Rectal smooth muscle tissue (tissue), 1 donor: ENCODE data around the gene ZNF500.
"Not testable (repeated sequence)": the region's sequence is repeated elsewhere in the genome, so short reads cannot be mapped to it uniquely, and the experiment has no call there.

Experiments used
- H3K27ac ChIP-seq: one replicate; pipeline ENCODE4 v1.7.0; 2013; ENCODE audit warnings: low read depth, low read length, inconsistent platforms
- H3K27me3 ChIP-seq: one replicate; pipeline ENCODE4 v1.7.0; 2013; ENCODE audit warnings: low read length; ENCODE audit not compliant: control insufficient read depth, insufficient read depth
- H3K36me3 ChIP-seq: one replicate; pipeline ENCODE4 v1.7.0; 2013; ENCODE audit warnings: low read length; ENCODE audit not compliant: control insufficient read depth, insufficient read depth
- H3K4me1 ChIP-seq: one replicate; pipeline ENCODE4 v1.7.0; 2013; ENCODE audit warnings: low read length; ENCODE audit not compliant: control insufficient read depth, insufficient read depth
- H3K4me3 ChIP-seq: one replicate; pipeline ENCODE4 v1.7.0; 2013; ENCODE audit warnings: low read length
- H3K9ac ChIP-seq: one replicate; pipeline ENCODE4 v1.7.0; 2013; ENCODE audit warnings: low read length

The ZNF500 gene

DNA sequence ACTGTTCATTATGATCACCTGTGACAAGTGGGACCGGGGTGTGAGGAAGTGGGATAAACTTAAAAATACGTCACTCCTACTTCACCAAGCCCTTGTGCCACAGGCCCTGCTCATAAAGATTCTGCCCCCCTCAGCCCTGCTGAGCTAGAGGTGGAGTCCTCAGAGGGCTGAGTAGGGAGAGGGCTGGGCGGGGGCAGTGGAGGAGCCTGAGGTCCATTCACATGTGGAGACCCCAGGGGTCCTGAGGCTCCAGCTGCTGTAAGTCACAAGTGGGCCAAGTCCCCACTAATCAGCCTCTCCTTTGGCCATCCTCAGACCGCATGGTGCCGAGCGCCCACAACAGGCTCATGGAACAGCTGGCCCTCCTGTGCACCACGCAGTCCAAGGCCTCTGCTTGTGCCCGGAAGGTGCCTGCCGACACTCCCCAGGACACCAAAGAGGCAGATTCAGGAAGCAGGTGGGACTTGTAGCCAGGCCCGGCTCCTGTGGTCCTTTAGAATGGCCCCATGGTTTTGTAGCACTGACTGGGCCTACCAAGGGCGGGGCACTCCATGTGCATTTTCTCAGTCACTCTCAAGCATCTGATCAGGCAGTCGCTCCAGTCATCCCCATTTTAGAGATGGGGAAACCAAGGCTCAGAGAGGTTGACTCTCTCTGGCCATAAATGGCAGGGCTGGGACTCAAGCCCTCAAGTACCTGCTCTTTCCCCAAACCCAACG lies 22.2 kb downstream of the ZNF500 start:
- Histone ChIP-seq H3K27me3 (no peaks in the 10 kb centered on the region), H3K4me3 (no peak overlapping the region)

DNA sequence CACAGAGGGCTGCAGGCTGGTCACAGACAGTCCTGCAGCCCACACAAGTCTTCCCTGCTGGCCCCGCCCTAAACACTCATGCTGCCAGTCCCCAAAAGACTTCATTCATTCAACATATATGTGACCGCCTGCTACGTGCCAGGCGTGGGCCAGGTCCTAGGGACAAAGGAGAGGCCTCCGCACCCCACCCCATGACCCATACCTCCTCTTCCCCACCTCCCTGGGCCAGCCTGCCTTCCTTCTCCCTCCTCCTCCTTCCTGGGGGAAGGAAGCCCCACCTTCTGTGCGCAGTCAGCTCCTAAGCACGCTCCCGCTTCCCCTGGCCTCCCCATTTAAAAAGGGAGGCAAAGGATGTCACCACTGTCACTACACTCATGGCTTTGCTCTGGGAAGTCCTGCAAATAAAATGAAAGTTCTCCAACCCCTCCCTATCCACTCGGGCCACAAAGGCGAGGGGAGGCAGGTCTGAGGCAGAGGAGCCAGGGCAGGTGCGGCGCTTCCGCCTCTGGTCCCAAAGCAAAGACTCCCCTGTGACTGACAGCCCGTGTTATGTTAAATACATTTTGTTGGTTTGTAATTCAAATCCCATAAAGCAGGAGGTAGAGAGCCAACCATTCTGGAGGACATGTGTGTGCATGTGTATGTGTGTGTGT lies 23.6 kb downstream of the ZNF500 start:
- H3K36me3 ChIP-seq: no peaks in the 10 kb centered on the region
- H3K4me1 ChIP-seq: no peaks in the 10 kb centered on the region
- H3K27me3 ChIP-seq: no peaks in the 10 kb centered on the region
- H3K9ac ChIP-seq: no peak overlapping the region
- no peak overlapping the region for H3K4me3 ChIP-seq
- H3K27ac ChIP-seq: no peak overlapping the region

More for the DNA sequence above, 22.2 kb downstream of the ZNF500 start:
- no peaks in the 10 kb centered on the region for H3K36me3 ChIP-seq
- no peaks in the 10 kb centered on the region for H3K4me1 ChIP-seq
- no peak overlapping the region for H3K27ac ChIP-seq
- H3K9ac ChIP-seq: no peak overlapping the region

DNA sequence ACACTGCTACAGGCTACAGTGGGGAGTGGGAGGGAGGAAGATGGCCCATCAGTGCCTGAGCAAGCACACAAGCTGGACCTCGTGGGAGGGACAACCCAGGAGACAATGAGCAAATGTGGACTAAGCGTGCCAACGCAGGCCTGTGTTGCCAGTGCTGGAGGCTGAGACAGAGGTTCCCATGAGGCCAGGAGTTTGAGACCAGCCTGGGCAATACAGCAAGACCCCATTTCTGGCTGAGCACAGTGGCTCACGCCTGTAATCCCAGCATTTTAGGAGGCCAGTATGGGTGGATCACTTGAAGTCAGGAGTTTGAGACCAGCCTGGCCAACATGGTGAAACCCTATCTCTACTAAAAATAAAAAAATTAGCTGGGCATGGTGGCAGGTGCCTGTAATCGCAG lies 28.6 kb downstream of the ZNF500 start:
- H3K9ac ChIP-seq, H3K27me3 ChIP-seq, H3K36me3 ChIP-seq, H3K4me3 ChIP-seq, H3K27ac ChIP-seq, H3K4me1 ChIP-seq: not testable (repeated sequence)

DNA sequence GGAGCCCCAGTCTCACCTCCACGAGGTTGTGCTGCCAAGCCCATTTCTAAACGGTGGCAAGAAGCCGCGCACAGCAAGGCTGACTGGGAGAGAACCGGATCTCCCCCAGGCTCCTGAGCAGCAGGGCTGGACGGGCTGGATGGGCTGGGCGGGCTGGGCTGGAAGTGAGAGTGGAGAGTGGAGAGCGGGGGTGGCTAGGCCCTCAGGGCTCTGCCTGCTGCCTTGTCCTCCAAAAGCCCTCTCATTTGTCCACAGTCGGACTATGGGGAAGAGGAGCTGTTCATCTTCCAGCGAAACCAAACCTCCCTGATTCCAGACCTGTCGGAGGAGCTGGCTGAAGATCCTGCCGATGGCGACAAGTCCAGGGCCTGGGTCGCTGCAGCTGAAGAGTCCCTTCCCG lies 29.4 kb downstream of the ZNF500 start:
- Histone ChIP-seq H3K4me1 (no peaks in the 10 kb centered on the region), H3K9ac (no peak overlapping the region), H3K4me3 (no peak overlapping the region), H3K36me3 (no peaks in the 10 kb centered on the region), H3K27me3 (no peaks in the 10 kb centered on the region), H3K27ac (no peak overlapping the region)

DNA sequence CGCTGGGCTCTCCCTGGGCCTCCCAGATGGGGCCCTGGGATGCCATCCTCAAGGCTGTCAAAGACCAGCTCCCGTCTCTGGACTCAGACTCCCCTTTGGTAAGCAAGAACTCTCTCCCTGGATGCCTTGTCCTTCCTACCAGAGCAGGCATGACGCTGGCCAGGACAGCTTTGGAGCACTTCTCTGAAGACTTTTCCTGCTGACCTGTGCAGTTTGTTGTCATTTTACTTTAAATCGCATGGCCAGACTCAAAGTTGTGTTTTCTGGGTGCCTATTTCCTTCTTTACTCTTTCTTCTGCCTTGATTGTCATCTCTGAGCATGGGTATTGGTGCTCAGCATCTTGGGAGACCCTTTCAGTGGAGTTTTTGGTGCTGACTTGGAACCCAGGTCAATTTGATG lies 30.4 kb downstream of the ZNF500 start:
- no peak overlapping the region for H3K4me3 ChIP-seq
- H3K36me3 ChIP-seq: no peaks in the 10 kb centered on the region
- H3K4me1 ChIP-seq: no peaks in the 10 kb centered on the region
- H3K27ac ChIP-seq: no peak overlapping the region
- no peak overlapping the region for H3K9ac ChIP-seq
- no peaks in the 10 kb centered on the region for H3K27me3 ChIP-seq

DNA sequence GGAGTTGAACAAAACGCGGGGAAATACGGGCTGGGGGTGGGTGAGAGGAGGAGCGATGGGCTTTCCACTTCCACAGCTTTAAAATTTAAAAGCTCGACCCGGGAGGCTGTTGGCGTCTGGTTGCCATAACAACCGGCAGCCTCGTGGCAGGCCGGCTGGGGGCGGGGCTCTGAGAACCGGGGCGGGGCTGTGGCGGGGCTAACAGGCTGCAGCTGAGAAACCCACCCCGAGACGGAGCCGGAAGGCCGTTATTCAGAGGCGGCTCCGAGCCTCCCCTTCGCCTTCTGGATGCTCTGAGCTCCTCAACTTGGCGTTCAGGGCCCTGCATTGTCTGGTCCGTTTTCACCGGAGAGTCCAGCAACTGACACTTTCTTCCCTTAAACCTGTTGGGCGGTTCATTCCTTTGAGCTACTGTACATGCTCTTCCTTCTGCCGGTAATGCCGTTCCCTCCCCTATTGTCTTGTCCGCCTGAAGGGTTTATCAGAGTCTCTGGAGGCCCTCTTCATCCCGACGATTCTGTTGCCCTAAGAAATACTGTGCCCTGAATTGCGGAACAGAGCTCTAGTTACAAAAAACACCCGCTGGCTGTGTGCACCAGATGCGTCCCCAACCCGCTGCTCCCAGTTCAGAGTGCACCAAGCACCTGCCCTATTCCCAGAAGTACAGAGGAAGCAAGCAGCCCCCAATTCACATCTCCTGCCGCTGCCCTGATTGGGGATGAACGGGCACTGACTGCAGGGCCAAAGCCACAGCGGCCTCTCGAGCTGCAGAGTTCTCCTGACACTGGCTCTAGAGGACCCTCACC lies 32.0 kb downstream of the ZNF500 start:
- H3K4me1 ChIP-seq: no peaks in the 10 kb centered on the region
- H3K4me3 ChIP-seq: peak overlapping the region; percentile 98
- H3K9ac ChIP-seq: no peak overlapping the region
- H3K27ac ChIP-seq: peak overlapping the region; percentile 73
- no peaks in the 10 kb centered on the region for H3K36me3 ChIP-seq
- H3K27me3 ChIP-seq: no peaks in the 10 kb centered on the region

DNA sequence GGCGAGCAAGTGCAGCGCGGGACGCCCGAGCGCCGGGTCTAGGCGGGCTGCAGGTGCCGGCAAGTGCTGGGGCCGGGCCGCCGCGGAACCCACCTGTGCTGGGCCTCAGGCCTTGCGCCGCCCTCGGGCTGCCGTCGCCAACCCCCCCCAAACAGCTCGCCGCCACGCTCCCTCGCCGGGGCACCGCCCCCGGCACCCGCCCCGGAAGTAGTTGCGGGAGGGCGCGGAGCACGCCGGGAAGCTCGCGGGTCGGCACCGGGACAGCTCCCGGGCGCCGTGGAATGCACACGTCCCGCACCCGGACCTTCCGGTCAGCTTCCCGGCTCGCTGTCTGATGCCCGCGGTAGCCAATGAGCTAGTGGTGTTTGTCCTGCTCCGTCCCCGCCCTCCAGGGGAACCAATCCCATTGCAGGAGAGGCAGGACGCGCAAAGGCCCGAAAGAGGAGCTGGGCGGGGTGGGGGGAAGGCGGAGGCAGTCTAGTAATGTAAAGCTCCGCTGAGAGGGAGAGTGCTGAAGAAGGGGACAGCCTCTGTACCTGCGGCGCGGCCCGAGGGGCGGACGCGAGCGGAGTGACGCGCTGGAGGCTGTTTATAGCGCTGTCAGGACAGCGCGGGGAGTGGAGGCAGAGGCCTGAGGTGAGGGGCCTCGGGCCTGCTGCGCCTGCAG lies 32.8 kb downstream of the ZNF500 start, which contains the start of the genes ANKS3 and DNAAF8:
Gene ANKS3 (minus strand): TSS at position 209 of the 667 bp plus-strand sequence. CDS start 4,122 bp downstream, outside the sequence.
Gene DNAAF8 (plus strand): TSS at position 475 of the 667 bp plus-strand sequence. CDS start 1,978 bp downstream, outside the sequence.
- Histone ChIP-seq H3K36me3 (no peaks in the 10 kb centered on the region), H3K4me3 (peak within 1 kb of the TSS; percentile 98), H3K27me3 (no peaks in the 10 kb centered on the region), H3K4me1 (no peaks in the 10 kb centered on the region), H3K27ac (peak within 1 kb of the TSS; percentile 73), H3K9ac (peak within 1 kb of the TSS; percentile 58)

DNA sequence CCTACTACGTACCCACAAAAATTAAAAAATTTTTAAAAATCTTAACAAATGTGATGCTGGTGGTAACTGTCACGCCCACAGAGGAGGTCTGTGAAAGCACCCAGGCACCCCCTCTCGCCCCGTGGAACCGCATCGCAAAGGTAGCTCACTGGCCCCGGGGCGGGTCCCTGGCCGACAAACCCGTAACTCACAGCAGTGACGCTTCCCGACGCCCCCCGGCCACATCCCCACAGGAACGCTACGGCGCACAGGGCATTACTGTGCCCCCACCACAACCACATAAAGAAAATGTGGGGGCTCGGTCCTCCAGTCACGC lies 33.3 kb downstream of the ZNF500 start:
- no peaks in the 10 kb centered on the region for H3K27me3 ChIP-seq
- peaks cover 2% of the 10 kb centered on the region for H3K36me3 ChIP-seq
- peak overlapping the region; percentile 73 for H3K27ac ChIP-seq
- H3K4me1 ChIP-seq: no peaks in the 10 kb centered on the region
- peak overlapping the region; percentile 98 for H3K4me3 ChIP-seq
- peak overlapping the region; percentile 58 for H3K9ac ChIP-seq

DNA sequence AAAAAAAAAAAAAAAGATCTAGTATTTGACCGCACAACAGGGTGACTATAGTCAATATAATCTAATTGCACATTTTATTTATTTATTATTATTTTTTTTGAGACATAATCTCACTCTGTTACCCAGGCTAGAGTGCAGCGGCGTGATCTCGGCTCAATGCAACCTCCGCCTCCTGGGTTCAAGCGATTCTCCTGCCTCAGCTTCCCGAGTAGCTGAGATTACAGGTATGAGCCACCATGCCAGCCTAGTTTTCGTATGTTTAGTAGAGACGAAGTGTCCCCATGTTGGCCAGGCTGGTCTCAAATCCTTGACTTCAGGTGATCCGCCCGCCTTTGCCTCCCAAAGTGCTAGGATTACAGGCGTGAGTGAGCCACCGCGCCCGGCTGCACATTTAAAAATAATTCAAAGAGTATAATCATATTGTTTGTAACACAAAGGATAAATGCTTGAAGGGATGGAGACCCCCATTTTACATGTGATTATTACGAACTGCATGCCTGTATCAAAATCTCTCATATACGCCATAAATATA lies 33.7 kb downstream of the ZNF500 start:
- peaks cover 4% of the 10 kb centered on the region for H3K36me3 ChIP-seq
- no peak overlapping the region for H3K27ac ChIP-seq
- no peak overlapping the region for H3K9ac ChIP-seq
- H3K4me3 ChIP-seq: peak overlapping the region; percentile 98
- H3K4me1 ChIP-seq: no peaks in the 10 kb centered on the region
- H3K27me3 ChIP-seq: no peaks in the 10 kb centered on the region

DNA sequence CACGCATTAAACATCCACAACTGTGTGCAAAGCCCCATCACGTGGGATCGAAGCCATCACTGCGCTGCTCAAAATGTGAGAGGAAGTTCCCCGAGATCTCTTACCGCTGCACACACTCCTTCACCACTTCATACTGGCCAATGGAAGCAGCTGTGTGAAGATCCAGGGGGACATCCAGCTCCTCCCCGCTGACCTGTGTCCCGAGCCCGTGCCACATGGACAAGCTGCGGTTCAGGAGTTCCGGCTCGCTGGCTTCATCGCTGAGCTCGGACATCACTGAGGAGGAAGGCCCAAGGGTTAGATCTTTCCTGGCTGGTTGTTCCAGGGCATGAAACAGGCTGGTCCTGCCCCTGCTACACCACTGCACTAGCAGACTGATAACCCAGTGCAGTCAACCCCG lies 37.1 kb downstream of the ZNF500 start:
- H3K4me3 ChIP-seq: no peak overlapping the region
- no peaks in the 10 kb centered on the region for H3K4me1 ChIP-seq
- H3K27me3 ChIP-seq: no peaks in the 10 kb centered on the region
- H3K36me3 ChIP-seq: peaks cover 17% of the 10 kb centered on the region
- no peak overlapping the region for H3K27ac ChIP-seq
- H3K9ac ChIP-seq: no peak overlapping the region

DNA sequence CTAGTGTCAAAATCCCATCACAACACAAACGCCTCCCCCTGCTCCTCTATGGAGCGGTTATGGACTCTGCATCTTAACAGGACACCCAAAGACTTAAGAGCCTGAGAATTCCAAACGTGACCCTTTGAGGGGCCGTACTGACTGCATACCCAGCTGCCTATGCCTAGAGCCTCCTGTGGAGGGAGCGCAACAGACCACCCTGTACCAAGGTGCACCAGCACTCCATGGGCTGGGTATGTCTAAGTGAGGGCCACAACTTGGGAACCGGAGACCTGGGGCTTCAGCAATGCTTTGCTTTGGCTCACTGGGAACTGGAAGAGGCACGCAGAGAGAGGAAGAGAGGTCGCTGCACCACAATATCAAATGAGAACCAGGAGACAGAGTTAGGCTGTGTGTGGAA lies 38.3 kb downstream of the ZNF500 start:
- no peak overlapping the region for H3K9ac ChIP-seq
- H3K4me3 ChIP-seq: no peak overlapping the region
- H3K4me1 ChIP-seq: no peaks in the 10 kb centered on the region
- H3K27me3 ChIP-seq: no peaks in the 10 kb centered on the region
- peaks cover 17% of the 10 kb centered on the region for H3K36me3 ChIP-seq
- H3K27ac ChIP-seq: no peak overlapping the region

DNA sequence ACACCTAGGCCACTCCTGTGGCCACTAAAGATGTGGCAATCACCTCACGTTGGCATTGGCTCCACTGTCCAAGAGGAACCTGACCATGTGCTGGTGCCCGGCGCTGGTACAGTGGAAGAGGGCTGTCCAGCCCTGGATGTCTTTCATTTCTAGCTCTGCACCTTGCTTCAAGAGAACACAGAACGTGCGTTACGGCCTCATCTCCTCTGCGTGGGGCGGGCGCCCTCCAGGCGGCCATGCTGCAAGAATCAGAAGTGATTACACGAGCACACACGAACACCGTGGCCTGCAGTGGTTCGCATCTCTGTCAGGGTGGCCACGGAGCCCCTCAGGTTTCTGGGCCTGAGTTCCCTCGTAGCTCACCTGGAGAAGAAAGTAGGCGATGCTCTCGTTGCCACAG lies 40.3 kb downstream of the ZNF500 start:
- Histone ChIP-seq H3K27ac (no peak overlapping the region), H3K9ac (no peak overlapping the region), H3K36me3 (peaks cover 17% of the 10 kb centered on the region), H3K27me3 (no peaks in the 10 kb centered on the region), H3K4me3 (no peak overlapping the region), H3K4me1 (no peaks in the 10 kb centered on the region)
